ENCODE measurements around the gene SCN4B.
A peak's percentile ranks its signal among the peaks of the same experiment; 100 is the strongest.

Gene SCN4B

DNA sequence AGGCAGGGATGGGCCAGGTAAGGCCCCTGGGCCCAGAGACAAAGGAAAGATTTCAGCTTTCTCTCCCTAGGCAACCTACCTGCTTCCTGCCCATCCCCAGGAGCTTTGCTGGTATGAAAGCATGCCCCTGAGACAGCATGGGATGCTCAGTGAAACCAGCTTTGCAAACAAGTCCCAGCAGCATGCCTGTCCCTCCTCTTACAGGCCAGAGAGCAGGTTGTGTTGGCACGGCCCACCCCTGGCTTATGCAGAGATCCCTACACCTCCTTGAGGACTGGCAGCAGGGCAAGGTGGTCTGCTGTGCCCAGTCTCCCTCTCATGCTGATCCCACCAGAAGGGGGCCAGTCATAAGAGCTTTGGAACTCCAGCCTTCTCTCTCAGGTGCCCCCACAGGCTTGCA is 3.1 kb downstream of the SCN4B start:
- no peak for DNase-seq

DNA sequence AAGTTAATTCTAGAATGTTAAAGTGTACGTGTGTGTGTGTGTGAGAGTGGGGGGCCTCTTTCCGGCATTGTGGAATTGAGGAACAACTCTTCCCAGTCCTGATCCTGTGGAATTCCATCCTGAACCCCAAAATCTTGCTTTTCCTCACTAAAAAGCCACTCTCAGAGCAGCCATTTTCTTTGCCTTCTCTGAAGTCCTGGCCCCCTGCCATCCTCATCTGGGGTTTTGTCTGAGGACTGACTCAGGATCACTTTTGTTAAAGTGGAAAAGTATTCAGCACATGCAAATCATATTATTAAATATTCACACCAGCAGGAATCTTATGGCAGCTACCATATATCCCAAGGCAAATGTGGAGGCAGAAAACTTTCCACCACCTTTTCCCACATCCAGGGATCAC is 3.8 kb downstream of the SCN4B start:
- DNase-seq, result no peak

DNA sequence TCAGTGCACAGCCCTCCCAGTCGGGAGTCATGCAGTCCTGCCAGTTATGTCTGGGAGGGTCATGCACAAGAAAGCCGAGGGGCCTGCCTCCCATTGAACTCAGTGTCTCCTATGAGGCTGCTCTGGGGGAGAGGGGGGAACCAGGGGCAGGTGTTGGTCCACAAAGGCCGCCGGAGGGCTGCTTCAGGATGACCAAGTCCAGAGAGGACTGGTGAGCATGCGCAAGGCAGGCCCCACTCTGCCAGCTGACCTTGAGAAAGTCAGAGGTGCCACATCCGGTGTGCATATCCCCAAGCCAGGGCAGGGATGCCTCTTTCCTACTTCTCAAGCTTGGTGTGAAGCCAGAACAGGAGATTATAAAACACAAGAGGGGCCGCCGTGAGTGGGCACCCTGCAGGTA is 4.4 kb downstream of the SCN4B start:
- DNase-seq, result no peak

DNA sequence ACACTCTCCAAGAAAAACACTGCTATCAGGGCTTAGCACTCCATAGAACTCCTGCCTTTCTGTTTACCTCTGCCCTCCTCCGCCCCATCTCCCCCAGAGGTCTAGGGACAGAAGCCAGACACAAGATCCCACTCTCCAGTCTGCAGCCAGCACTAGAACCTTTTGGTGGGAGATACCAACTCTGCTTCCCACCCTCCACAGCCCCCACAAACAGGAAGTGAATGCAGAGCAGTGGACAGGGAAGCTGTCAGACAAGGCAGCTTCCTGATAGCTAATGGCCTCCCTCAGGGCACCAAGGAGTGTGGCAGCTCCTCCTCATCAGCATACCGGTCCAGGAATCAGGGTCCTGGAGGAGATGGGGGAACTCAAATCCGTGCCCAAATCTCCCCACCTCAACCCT is 5.1 kb downstream of the SCN4B start:
- DNase-seq, result no peak

DNA sequence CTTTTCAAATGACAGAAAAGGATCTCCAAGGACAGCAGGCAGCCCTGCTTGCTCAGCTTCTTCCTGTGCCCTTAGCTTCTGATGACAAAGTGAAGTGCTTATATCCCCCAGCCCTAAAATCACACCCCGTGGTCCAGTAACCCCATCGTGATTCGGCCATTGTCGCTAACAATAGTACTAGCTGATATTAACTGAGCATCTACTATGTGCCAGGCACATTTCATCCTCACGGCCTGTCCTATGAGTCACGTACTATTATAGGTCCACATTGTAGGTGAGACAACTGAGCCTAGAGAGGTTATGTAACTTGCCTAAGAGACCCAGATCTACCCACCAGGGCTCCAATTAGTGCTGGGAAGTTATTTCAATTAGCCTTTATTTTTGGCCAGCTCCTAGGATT is 6.1 kb downstream of the SCN4B start:
- no peak for DNase-seq

DNA sequence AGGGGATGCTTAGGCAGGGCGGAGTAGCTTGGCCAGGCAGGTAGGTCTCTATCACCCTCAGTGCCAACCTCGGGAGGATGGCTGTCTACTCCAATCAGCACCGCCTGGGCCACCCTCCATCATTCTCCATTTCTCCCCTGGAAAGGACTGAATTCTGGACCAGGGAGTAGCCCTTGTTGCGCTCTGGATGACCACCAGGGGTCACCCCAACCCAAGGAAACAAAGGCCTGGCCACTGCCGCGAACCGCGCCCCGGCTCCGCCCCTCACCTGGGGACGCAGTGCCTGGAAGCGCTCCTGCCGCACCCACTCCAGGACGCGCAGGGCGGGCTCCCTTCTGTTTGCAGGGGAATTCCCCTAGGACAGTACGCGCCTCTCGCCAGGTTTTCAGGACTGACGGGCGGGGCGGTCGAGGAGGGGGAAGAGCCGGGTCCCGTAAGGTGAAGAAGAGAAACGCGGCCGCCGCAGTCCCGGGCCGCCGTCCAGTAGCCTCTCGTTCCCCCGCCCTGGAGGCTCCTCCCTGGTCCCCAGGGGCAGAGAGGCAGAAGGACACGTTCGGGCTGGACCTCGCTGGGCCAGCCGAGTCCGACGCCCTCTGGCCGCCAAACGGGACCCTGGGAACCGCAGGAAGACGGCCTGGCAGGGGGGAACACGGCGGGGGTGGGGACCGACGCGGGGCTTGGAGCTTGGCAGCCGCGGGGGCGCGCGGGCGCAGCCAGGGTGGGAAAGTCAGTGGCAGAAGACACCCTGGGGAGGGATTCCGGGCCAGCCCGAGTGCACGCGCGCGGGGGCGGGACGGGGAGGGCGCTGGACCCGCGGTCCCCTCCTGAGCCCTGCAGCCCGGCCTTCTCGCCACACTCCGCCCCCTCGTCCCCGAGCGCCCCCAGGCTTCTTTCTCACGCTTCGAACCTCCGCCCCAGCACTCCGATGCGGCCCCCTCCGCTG is 7.1 kb downstream of the SCN4B start:
- peak; percentile 79 for DNase-seq

DNA sequence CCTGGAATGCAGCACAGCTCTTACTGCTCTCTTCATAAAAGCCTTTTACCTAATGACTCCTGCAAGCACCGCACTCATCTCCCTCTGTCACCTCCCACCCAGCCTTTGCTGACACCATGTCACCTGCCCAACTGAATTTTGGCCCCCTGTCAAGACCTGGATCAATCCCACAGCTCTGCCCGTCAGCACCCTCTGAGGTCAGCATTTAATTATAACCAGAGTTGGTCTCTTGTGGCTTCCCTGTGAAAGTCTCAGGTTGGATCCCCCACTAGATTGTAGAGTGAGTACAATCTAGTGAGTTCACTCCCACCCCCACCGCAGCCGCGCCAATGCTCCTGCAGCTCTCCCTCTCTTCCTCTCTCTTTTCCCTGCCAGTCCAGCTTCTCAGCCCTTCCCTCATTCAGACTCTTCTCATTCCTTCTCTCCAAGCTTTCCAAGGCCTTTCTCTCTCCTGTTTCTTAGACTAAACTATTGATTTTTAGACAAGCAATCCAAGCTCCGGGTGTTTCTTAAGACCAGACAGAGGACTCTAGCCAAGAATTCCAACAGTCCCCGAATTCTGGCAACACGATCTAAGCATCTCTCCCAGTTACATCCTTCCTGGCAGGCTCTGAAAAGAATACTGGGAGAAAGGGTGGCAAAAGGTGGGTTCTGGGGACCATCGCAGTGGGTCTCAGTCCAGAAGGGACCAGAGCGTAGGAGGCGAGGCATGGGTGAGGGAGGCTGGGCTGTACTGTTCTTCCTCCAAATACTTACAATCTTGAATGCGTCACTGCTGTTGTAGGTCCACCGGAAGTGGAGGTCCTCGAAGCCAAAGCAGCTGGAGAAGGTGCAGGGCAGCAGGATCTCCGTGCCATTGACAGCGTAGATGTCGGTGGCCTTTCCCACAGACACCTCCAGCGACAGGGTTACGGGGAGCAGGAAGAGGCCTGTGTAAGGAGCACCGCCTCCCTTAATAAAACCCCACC is 8.0 kb downstream of the SCN4B start:
- no peak for DNase-seq

DNA sequence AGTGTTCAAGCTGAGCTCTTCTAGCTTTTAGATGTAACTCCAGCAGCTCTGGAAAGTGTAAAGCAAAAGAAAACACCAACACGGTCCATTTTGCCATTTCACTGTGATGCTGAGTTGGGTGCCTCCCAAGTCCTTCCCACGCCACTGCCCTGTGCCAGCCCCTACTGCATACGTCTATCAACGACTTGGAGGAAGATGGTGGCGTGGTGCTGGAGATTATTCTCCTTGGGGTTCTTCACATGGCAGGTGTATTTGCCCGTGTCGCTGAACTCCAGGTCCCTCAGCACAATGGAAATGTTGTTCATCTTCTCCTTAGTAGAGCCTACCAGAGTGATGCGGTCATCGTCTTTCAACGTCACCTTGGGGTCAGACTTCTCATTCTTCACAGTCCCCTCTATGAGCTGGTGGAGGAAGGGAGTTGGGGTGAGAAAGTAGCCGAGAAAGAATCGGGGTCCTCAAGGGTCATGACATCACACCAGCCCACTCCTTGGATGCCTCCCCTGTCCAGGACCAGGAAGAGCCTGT is 8.9 kb downstream of the SCN4B start:
- no peak for DNase-seq

DNA sequence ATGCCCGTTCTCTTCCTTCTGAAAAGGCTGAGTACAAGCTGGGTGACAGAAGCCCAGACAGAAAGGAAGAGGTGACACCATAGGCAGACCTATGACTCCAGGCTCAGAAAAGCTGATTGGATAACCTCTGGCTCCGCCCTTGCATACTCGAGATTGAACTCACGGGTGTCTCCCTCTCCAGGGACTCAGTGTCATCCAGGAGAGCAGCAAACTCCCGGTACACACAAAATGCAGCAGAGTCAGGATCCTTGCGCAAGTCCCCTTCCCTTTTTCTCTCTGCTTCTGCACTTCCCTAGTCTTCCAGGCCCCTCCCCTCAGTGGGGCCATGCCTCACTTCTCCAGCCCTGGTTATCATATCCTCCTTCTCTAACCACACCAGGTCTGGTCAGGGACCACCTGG is 9.8 kb downstream of the SCN4B start:
- DNase-seq, result peak; percentile 72

DNA sequence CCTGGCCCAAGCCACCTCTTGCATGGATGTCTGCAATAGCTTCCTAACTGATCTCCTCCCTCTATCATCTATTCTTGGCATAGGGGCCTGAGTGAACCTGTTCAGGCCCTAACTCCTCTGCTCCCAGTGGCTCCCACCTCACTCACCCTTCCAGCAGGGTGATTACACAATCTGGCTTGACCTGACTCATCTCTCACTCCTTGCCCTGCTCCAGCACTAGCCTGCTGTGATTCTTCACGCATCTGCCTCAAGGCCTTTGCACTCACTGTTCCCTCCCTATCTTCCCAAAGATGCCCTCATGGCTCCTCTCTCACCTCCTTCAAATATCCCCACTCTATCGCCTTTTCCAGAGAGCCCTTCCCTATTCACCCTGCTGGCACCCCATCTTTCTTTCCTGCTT is 10.5 kb downstream of the SCN4B start:
- DNase-seq, result peak; percentile 10

DNA sequence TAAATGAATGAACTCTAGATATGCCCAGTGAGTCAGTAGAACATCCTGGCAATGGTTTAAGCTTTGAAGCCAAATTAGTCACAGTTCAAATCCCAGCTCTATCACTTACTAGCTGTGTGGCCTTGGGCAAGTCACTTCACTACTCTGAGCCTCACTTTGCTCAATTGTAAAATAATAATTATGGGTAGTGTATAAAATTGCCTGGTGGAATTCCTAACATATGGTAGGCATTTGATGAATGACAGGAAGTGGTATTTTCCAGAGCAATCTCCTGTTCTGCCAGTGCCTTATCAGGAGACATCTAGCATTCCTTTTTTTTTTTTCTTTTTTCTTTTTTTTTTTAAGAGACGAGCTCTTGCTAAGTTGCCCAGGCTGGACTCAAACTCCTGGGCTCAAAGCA is 13.0 kb downstream of the SCN4B start:
- DNase-seq, result no peak

DNA sequence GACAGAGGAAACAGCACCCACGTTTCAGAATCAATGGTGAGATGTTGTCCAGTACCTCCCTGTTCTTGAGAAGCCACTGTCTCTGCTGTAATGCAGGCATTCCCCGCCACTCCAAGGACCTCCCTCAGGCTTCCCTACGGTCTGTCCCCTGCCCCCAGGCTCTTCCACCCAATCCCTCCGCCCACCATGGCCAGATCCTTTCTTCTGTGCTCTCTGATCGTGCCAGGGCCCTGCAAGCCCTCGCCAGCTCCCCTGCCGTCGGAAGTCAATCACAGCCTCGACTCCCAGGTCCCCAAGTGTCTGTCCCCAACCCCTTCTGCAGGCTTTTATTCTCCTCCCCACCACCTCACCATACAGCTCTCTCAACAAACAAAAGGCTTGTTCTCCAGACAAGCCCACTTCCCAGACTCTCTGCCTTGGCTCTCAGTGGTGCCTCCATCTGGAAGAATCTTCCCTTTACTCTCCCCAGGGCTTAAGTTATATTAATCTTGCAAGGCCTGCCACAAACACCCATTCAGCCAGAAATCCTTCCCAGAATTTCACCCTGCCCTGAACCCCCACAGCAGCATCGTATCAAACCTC is 13.7 kb downstream of the SCN4B start:
- no peak for DNase-seq

DNA sequence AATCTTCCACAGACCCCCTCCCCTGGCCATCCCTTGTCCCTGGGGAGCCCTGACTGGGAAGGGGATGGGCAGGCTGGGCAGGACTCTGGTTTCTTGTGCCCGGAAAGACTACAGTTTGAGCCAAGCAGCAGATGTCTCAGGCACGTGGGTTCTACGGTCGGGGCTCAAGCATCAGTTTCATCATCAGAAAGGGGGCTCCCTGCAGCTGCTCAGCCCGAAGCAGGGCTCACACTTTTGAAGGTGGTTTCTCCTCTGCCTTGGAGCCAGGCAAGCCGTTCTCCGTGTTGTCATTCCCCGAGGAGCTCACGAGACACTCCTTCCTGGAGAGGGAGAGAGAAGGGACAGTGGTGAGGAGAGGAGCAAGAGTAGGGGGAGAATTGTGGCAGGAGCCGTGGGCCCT is 15.8 kb downstream of the SCN4B start:
- DNase-seq, result no peak

DNA sequence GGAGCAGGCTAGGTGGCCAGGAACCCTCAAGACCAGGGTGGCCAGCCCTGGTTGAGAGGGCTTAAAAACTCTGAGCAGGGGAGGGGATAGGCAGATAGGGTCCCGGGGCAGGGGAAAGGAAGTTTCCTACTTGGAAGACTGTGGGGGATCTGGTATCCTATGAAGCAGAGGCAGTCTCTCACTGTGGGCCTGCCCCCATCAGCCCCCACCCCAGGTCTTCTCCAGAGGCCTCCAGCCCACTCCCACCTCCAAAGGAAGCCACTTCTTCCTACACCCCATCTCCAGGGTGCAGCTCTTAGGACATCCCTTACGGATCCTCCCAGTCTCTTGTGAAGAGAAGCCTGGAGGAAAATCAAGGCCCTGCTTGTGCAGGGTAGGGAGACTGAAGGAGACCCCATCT is 16.3 kb downstream of the SCN4B start:
- DNase-seq, result no peak

DNA sequence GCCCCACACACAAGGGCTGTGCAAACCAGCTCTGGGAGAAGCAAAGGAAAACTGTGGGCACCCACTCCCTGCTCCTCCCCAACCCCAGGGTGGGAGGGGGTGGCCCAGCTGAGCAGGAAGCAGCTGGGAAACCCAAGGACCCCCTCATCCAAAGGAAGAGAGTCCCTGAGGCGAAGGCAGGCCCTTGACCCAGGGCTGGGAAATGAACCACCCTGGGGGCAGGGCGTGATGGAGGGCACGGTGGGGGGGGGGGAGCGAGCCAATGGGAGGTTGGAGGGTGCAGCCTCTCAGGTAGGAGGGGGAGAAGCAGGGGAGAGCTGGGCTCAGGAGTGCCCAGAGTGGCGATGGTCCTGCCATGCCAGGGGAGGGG is 16.8 kb downstream of the SCN4B start:
- DNase-seq, result no peak

DNA sequence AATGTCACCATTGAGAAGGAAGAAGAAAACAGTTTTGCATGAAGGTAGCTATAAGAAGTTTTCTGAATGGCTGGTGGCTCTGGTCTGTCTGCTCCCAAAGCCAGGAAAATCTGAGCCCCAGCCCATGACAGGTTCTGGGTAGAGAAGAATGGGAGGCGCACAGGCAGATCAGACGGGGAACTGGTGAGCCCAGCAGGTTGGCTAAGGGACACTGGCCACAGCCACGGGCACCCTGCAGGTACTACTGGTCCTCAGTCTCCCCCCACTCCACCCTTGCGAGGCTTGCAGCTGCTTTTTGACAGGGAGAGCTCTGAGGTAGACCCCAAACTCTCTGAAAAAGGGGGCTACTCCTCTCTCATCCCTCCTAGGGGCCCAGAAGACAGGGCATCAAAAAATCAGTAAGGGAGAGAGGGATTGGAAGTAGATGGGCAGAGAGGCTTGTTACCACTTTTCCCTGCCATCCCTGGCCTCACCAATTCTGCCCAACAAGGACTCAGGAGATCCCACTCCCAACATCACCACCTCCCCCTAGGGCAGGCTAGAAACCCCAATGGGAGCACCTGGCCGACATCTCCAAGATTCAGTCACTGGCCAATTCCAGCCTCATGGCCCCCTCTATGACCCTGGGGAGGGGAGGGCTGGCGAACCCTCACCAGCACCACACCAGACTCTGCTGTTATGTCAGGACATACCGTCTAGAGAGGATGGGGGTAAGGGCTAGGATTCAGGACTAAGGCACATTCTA is 17.4 kb downstream of the SCN4B start:
- no peak for DNase-seq

DNA sequence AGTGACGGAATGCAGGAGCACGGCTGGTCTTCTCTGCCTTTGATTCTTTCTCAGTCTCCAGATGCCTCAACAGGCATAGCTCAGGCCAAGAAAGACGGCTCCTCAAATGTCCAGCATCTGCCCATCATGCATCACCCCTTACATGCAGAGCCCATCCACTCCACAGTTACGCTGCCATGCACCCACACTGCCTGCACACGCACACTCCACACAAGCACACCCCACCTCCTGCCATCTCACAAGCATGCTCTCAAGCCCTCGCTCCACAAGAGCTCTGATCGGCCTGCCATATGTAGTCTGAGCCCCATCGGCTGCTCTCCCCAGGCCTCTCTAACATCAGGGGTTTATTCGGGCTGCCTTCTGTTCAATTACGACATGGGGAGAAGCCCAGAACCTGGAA is 18.8 kb downstream of the SCN4B start:
- no peak for DNase-seq

DNA sequence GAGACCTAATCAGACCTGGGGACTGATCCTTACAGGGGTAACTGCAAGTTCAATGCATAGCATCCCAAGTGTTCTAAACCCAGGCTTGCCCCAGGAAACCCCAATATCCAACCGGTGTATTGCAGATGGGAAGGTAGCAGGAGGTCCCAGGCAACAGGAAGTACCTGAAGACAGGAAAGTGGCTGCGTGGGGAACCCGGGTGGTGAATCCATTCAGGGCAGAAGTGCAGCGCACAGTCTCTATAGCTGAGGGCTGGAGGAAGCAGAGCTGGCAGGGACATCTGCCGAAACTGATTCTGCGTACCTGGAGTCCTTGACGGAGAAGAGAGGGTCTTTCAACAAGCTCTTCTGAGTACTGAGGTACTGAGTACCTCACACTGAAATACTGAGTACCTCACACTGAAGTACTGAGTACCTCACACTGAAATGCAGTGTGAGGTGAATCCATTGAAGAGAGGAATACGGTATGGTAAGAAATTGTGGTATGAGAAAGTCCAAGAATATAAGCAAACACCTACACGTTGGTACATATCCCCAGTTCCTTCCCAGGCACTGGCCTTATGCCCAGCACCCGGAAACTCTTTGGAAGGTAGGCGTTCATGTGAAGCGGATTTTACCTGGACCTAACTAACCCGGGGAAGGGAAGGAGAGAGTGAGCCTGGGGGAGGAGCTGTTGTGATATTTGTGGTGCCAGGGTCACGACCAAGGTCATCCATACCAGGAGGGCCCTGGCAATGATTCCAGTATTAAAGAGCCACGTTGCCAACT is 20.1 kb downstream of the SCN4B start:
- DNase-seq, result no peak

DNA sequence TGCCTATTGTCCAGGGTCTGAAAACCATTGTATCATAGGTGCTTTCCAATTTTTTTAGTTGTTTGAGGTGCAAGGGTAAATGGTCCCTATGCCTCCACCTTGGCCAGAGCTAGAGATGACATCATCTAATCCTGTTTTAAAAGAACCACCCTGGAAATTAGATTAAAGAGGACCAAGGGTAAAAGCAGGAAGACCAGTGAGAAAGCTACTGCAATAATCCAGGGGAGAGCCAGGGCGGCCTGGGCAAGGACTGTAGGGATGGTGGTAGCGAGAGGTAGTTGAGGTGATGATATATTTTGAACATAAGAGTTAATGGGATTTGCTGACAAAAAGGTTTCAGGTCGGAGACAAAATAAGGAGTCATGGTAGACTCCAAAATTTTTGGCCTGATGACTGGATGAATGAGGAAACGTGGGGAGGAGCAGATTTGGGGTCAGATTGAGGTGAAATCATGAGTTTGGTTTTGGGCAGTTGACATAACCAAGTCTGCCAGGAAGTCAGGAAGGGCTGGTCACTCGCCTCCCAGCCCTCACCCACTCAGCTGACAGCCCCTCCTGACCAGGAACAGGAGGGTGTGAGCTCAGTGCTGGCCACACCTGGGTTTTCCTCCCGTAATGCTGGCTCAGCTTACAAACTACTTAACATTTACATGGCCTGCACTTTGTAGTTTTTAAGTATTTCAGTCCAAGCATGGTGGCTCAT is 23.0 kb downstream of the SCN4B start:
- no peak for DNase-seq

DNA sequence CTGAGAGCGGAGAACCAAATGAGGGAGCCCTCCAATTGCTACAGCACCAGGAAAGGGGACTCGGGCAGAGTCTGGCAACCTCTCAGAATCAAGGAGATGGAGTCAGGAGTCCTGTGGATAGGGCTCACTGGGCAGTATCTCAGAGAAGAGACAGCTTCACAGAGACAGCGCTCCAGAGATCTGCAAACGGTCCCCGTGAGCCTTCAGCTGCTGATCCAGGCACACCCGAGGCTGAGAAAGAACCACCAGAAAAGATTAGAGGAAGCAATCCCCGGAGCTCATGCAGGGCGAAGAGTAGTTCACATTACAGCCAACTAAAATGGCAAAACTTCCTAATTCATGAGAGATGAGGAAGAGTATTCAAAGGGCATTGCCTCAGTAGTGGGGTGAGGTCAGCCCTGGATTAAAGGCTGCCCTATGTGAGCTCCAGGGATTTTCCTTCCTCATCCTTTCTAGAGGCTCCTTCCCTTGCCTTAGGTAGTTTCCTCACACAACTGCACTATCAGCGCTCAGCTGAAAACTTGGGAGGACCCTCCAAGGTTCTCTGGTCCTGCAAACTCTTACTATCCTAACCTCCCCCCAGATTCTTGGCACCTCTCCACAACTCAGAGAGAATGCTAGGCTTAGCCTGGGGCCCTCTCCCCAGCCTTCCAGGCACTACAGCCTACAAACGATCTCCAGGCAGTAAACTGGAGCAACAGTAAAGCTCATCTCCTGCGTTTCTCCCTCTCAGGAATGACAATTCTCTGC is 23.7 kb downstream of the SCN4B start:
- no peak for DNase-seq
